IMR-90 (cell line): ENCODE measurements around the gene RASL10B. TPM values are rescaled to one million over a fixed set of nuclear protein-coding genes. Genes with fewer than 3 reads are reported as not detected.

Experiments
- ATAC-seq: fragments of 200-7000 bp; cut with Tn5 transposase; 2 replicates; pipeline ENCODE4 v1.9.1; 2020; ENCODE audit warnings: low read depth, mild to moderate bottlenecking, moderate library complexity
- BruUV-seq: library from RNA; stranded (reverse); fragments of 400-500 nt; replicated peaks from 2 replicates; lab custom pipeline; 2021; lab: Mats Ljungman, UMichigan
- CTCF ChIA-PET: fragments of 300-600 bp; formaldehyde crosslinking; extraction: SDS; loops from one replicate; lab custom pipeline; 2021; ENCODE audit warnings: antibody characterized with exemption; lab: Yijun Ruan, JAX
- POLR2A ChIA-PET: fragments of 300-600 bp; sonication (Branson Sonifier 250); formaldehyde crosslinking; loops from one replicate; lab custom pipeline; 2022; ENCODE audit warnings: antibody characterized with exemption; ENCODE audit not compliant: unreplicated experiment; lab: Charles Lee
- DNase-seq: peaks from one replicate; pipeline ENCODE4 v3.0.0; 2013
- H2AFZ ChIP-seq: replicated peaks from 2 replicates; pipeline ENCODE3; 2013; ENCODE audit warnings: low read length, mild to moderate bottlenecking; ENCODE audit not compliant: poor library complexity
- H2AK5ac ChIP-seq: 2 replicates; pipeline ENCODE4 v1.6.1; 2013; ENCODE audit warnings: low read depth, low read length, inconsistent platforms
- H2AK9ac ChIP-seq: replicated peaks from 2 replicates; pipeline ENCODE3; 2013; ENCODE audit warnings: mild to moderate bottlenecking, low read depth, low read length, moderate library complexity; ENCODE audit not compliant: poor library complexity
- H2BK120ac ChIP-seq: 2 replicates; pipeline ENCODE4 v1.6.1; 2013; ENCODE audit warnings: low read depth, low read length, inconsistent platforms
- H2BK15ac ChIP-seq: 3 replicates; pipeline ENCODE4 v1.6.1; 2013; ENCODE audit warnings: low read depth, low read length, inconsistent platforms
- H2BK20ac ChIP-seq: 2 replicates; pipeline ENCODE4 v1.6.1; 2013; ENCODE audit warnings: low read depth, mild to moderate bottlenecking, inconsistent platforms, low read length, moderate library complexity
- H2BK5ac ChIP-seq: 2 replicates; pipeline ENCODE4 v1.6.1; 2013; ENCODE audit warnings: mild to moderate bottlenecking, low read depth, low read length, inconsistent platforms; ENCODE audit not compliant: poor library complexity, severe bottlenecking
- H3K14ac ChIP-seq: replicated peaks from 2 replicates; pipeline ENCODE4 v1.6.1; 2013; ENCODE audit warnings: low read depth, low read length, inconsistent platforms
- H3K18ac ChIP-seq: 2 replicates; pipeline ENCODE4 v1.6.1; 2013; ENCODE audit warnings: low read depth, low read length, control low read depth
- H3K23ac ChIP-seq: 2 replicates; pipeline ENCODE4 v1.6.1; 2013; ENCODE audit warnings: low read depth, low read length, inconsistent platforms
- H3K27ac ChIP-seq: 2 replicates; pipeline ENCODE4 v1.5.1; 2013; ENCODE audit warnings: mild to moderate bottlenecking, control low read depth, low read length; ENCODE audit not compliant: insufficient read depth
- H3K27me3 ChIP-seq: 2 replicates; pipeline ENCODE4 v1.6.1; 2013; ENCODE audit warnings: low read length; ENCODE audit not compliant: control insufficient read depth, insufficient read depth
- H3K36me3 ChIP-seq: 2 replicates; pipeline ENCODE4 v1.6.1; 2013; ENCODE audit warnings: low read length, mixed read lengths; ENCODE audit not compliant: control insufficient read depth, insufficient read depth
- H3K4ac ChIP-seq: 2 replicates; pipeline ENCODE4 v1.6.1; 2013; ENCODE audit warnings: low read depth, low read length, inconsistent platforms
- H3K4me1 ChIP-seq: 2 replicates; pipeline ENCODE4 v1.6.1; 2013; ENCODE audit warnings: low read length, mixed read lengths; ENCODE audit not compliant: control insufficient read depth, insufficient read depth
- H3K4me2 ChIP-seq: 2 replicates; pipeline ENCODE4 v1.6.1; 2013; ENCODE audit warnings: low read depth, mild to moderate bottlenecking, control low read depth, low read length, moderate library complexity
- H3K4me3 ChIP-seq: 2 replicates; pipeline ENCODE4 v1.5.1; 2013; ENCODE audit warnings: low read depth, mild to moderate bottlenecking, control low read depth, low read length, moderate library complexity; ENCODE audit not compliant: insufficient read depth
- H3K56ac ChIP-seq: 2 replicates; pipeline ENCODE4 v1.6.1; 2013; ENCODE audit warnings: low read length, inconsistent platforms; ENCODE audit not compliant: insufficient read depth; ENCODE audit errors: extremely low read depth
- H3K79me1 ChIP-seq, 2 experiments: 2 replicates each; pipeline ENCODE4 v1.6.1; 2013; ENCODE audit warnings: low read length in 2 of 2, inconsistent platforms in 1 of 2, low read depth in 1 of 2
- H3K9ac ChIP-seq: 2 replicates; pipeline ENCODE4 v1.6.1; 2013; ENCODE audit warnings: low read depth, low read length, control low read depth
- H3K9me1 ChIP-seq: 2 replicates; pipeline ENCODE4 v1.6.1; 2013; ENCODE audit warnings: low read length, inconsistent platforms; ENCODE audit not compliant: insufficient read depth
- H3K9me3 ChIP-seq: 2 replicates; pipeline ENCODE4 v1.6.1; 2013; ENCODE audit warnings: low read length; ENCODE audit not compliant: control insufficient read depth, insufficient read depth
- H4K20me1 ChIP-seq: 2 replicates; pipeline ENCODE4 v1.6.1; 2013; ENCODE audit warnings: low read length, inconsistent platforms; ENCODE audit not compliant: insufficient read depth
- H4K5ac ChIP-seq: 2 replicates; pipeline ENCODE4 v1.6.1; 2013; ENCODE audit warnings: mild to moderate bottlenecking, low read depth, low read length, control low read depth
- H4K8ac ChIP-seq, 2 experiments: 2 replicates each; pipeline ENCODE4 v1.6.1; 2013; ENCODE audit warnings: low read depth in 2 of 2, low read length in 2 of 2, control low read depth in 1 of 2, inconsistent platforms in 1 of 2
- H4K91ac ChIP-seq: 2 replicates; pipeline ENCODE4 v1.6.1; 2013; ENCODE audit warnings: low read depth, low read length, inconsistent platforms; ENCODE audit not compliant: insufficient read depth
- CEBPB ChIP-seq: IDR thresholded peaks from 2 replicates; pipeline ENCODE4 v1.6.1; 2012; ENCODE audit warnings: low read depth, low read length, improper control_type of control experiment
- FOS ChIP-seq: fragments of 150-350 bp; IDR thresholded peaks from 2 replicates; pipeline ENCODE4 v1.6.1; 2016; ENCODE audit warnings: low read depth, low read length
- MXI1 ChIP-seq: IDR thresholded peaks from 2 replicates; pipeline ENCODE4 v1.6.1; 2012; ENCODE audit warnings: low read depth, mild to moderate bottlenecking, low read length, moderate library complexity, borderline replicate concordance
- NFE2L2 ChIP-seq: fragments of 150-350 bp; IDR thresholded peaks from 2 replicates; pipeline ENCODE4 v1.6.1; 2016; ENCODE audit warnings: low read depth, mild to moderate bottlenecking, low read length
- POLR2A ChIP-seq: IDR thresholded peaks from 2 replicates; pipeline ENCODE4 v1.6.1; 2012; ENCODE audit warnings: mild to moderate bottlenecking, low read depth, low read length
- RAD21 ChIP-seq: IDR thresholded peaks from 2 replicates; pipeline ENCODE4 v1.6.1; 2012; ENCODE audit warnings: low read length, improper control_type of control experiment
- RCOR1 ChIP-seq: IDR thresholded peaks from 2 replicates; pipeline ENCODE4 v1.6.1; 2012; ENCODE audit warnings: mild to moderate bottlenecking, low read length, improper control_type of control experiment; ENCODE audit not compliant: insufficient replicate concordance
- RFX5 ChIP-seq: IDR thresholded peaks from 2 replicates; pipeline ENCODE4 v1.8.0; 2012; ENCODE audit warnings: low read depth, mild to moderate bottlenecking, low read length, moderate library complexity
- SMC3 ChIP-seq: fragments of 150-350 bp; IDR thresholded peaks from 2 replicates; pipeline ENCODE4 v1.6.1; 2016; ENCODE audit warnings: low read depth, mild to moderate bottlenecking, antibody characterized with exemption, low read length, moderate library complexity
- WGBS, 2 experiments: methylation state at CpG; one replicate each; pipeline versions ENCODE4 v1.1.5 to v1.1.7; 2013; ENCODE audit warnings: missing lambda C conversion rate in 2 of 2; ENCODE audit not compliant: insufficient read length in 1 of 2; ENCODE audit errors: extremely low coverage in 2 of 2; 5-methylcytosine and 5-hydroxymethylcytosine counted together
- dilution Hi-C: fragments of 300-500 bp; cut with HindIII; formaldehyde crosslinking; loops from one replicate; pipeline ENCODE4 v1.14.3; 2018; ENCODE audit warnings: low sequenced_read_pairs; ENCODE audit not compliant: unreplicated experiment
- in situ Hi-C: fragments of 300-500 bp; cut with MboI; formaldehyde crosslinking; loops from 3 replicates; pipeline ENCODE4 v1.14.3; 2019; ENCODE audit warnings: low sequenced_read_pairs, inconsistent platforms, mixed read lengths
- intact Hi-C: fragments of 100-400 bp; cut with micrococcal nuclease; formaldehyde crosslinking; loops from 2 replicates; pipeline ENCODE4 v1.10.0; 2022
- polyA plus RNA-seq, 3 experiments: library from polyadenylated mRNA; depleted of rRNA; stranded (reverse); fragments of >200 nt; gene quantifications; 2 replicates each; pipeline ENCODE4 v1.2.3, GENCODE V29; 2012; ENCODE audit warnings: low replicate concordance in 1 of 3
- total RNA-seq: library from RNA; depleted of rRNA; stranded (reverse); fragments of >200 nt; gene quantifications from 2 replicates; pipeline ENCODE4 v1.2.3, GENCODE V29; 2012
- TF ChIP-seq, protein P1 (sequence below): conservative IDR thresholded peaks from 2 replicates; pipeline ENCODE4 v1.5.1; 2012; ENCODE audit warnings: mild to moderate bottlenecking, low read depth, low read length, improper control_type of control experiment
- TF ChIP-seq, protein P2 (sequence below): fragments of 150-350 bp; IDR thresholded peaks from 2 replicates; pipeline ENCODE4 v1.6.1; 2016; ENCODE audit warnings: low read depth, mild to moderate bottlenecking, low read length, moderate library complexity, borderline replicate concordance
- TF ChIP-seq, protein P3 (sequence below): fragments of 150-350 bp; IDR thresholded peaks from 2 replicates; pipeline ENCODE4 v1.6.1; 2017; ENCODE audit warnings: mild to moderate bottlenecking, antibody characterized with exemption, low read length, low read depth

RASL10B gene
- total and polyA plus RNA-seq, 2 of the 4 experiments (the other 2 are of a cell fraction), result 4.1 to 4.7 TPM

DNA sequence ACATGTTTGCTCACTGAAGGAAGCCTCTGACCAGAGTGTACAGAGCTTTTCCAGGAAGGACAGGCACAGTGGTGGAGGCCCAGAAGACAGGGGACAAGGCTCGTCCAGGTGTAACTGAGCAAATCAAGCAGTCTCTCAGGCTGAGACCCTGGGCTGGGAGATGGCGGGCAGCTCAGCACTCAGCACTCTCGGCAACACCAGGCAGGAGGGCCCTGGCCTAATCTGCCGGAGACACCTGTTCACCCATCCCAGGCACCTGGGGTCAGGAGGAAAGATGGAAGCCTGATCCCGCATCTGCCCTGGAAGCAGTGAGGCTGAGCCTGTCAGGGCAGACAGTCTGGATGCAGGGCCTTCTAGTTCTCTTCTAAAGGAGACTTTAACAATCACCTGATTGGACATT, 4.8 kb downstream of the RASL10B start:
- Histone ChIP-seq H3K9me1 (peaks cover 1% of the 10 kb centered on the region; the same call in 1 of the 2 replicates), H3K27me3 (peaks cover 22% of the 10 kb centered on the region), H3K4me3 (no peak overlapping the region), H3K23ac (no peak overlapping the region), H2BK15ac (no peak overlapping the region), H3K56ac (no peak overlapping the region), H3K4ac (no peak overlapping the region), H3K36me3 (no peaks in the 10 kb centered on the region), H3K4me2 (no peak overlapping the region), H4K91ac (no peak overlapping the region), H3K14ac (no peak overlapping the region), H2AK5ac (no peak overlapping the region), H2AK9ac (no peak overlapping the region), H3K9ac (no peak overlapping the region), H2BK20ac (no peak overlapping the region), H2BK120ac (no peak overlapping the region), H3K18ac (no peak overlapping the region), H4K20me1 (0 out of 2 replicates have a peak, but pooled peaks cover 9% of the 10 kb centered on the region), H2BK5ac (no peak overlapping the region), H4K8ac (no peak overlapping the region), H3K4me1 (peaks cover under 1% of the 10 kb centered on the region), H3K9me3 (no peaks in the 10 kb centered on the region), H3K27ac (no peak overlapping the region), H2AFZ (no peak overlapping the region), H3K79me1 (no peaks in the 10 kb centered on the region), H4K5ac (no peak overlapping the region)
- no TSS peak for BruUV-seq
- intact Hi-C loops, result no loop called here
- 93% methylated on average over 3 of the region's 5 CpGs; no CpG with 5 or more reads in 1 of the 2 experiments for WGBS, 2 experiments
- CTCF ChIA-PET, result interaction anchor here (0.6 kb wide), 1 partner anchor 197 kb away, joined by 3 read pairs; no protein-coding TSS in a partner anchor
- in situ Hi-C loops, result loop anchor here (25.0 kb wide), 1 partner anchor 374 kb away; the partner anchor contains the start of gene SLFN11
- POLR2A ChIA-PET, result no interaction called here
- DNase-seq, result no peak
- TF ChIP-seq SMC3 (no peak), POLR2A (no peak), MXI1 (no peak), RFX5 (no peak), NFE2L2 (no peak), RAD21 (no peak), CEBPB (no peak), RCOR1 (no peak), FOS (no peak)
- TF ChIP-seq, protein P1, sequence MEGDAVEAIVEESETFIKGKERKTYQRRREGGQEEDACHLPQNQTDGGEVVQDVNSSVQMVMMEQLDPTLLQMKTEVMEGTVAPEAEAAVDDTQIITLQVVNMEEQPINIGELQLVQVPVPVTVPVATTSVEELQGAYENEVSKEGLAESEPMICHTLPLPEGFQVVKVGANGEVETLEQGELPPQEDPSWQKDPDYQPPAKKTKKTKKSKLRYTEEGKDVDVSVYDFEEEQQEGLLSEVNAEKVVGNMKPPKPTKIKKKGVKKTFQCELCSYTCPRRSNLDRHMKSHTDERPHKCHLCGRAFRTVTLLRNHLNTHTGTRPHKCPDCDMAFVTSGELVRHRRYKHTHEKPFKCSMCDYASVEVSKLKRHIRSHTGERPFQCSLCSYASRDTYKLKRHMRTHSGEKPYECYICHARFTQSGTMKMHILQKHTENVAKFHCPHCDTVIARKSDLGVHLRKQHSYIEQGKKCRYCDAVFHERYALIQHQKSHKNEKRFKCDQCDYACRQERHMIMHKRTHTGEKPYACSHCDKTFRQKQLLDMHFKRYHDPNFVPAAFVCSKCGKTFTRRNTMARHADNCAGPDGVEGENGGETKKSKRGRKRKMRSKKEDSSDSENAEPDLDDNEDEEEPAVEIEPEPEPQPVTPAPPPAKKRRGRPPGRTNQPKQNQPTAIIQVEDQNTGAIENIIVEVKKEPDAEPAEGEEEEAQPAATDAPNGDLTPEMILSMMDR, result no peak
- TF ChIP-seq, protein P2, sequence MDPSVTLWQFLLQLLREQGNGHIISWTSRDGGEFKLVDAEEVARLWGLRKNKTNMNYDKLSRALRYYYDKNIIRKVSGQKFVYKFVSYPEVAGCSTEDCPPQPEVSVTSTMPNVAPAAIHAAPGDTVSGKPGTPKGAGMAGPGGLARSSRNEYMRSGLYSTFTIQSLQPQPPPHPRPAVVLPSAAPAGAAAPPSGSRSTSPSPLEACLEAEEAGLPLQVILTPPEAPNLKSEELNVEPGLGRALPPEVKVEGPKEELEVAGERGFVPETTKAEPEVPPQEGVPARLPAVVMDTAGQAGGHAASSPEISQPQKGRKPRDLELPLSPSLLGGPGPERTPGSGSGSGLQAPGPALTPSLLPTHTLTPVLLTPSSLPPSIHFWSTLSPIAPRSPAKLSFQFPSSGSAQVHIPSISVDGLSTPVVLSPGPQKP, result no peak
- TF ChIP-seq, protein P3, sequence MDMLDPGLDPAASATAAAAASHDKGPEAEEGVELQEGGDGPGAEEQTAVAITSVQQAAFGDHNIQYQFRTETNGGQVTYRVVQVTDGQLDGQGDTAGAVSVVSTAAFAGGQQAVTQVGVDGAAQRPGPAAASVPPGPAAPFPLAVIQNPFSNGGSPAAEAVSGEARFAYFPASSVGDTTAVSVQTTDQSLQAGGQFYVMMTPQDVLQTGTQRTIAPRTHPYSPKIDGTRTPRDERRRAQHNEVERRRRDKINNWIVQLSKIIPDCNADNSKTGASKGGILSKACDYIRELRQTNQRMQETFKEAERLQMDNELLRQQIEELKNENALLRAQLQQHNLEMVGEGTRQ, result no peak
- dilution Hi-C loops, result no loop called here
- ATAC-seq, result no peak
